GM19043 (cell line): Measurements from ENCODE around the gene HYAL1.
"Not testable (repeated sequence)": the region's sequence is repeated elsewhere in the genome, so short reads cannot be mapped to it uniquely, and the experiment has no call there.

Experiments used
- ATAC-seq: cut with Tn5 transposase; IDR thresholded peaks from one replicate; pipeline ENCODE4 v1.9.1; 2021; ENCODE audit warnings: low read depth; ENCODE audit not compliant: unreplicated experiment

HYAL1 gene

GRCh38 chr3:50319894-50320625, 16.7 kb upstream of the HYAL1 start:
- no peak for ATAC-seq

DNA sequence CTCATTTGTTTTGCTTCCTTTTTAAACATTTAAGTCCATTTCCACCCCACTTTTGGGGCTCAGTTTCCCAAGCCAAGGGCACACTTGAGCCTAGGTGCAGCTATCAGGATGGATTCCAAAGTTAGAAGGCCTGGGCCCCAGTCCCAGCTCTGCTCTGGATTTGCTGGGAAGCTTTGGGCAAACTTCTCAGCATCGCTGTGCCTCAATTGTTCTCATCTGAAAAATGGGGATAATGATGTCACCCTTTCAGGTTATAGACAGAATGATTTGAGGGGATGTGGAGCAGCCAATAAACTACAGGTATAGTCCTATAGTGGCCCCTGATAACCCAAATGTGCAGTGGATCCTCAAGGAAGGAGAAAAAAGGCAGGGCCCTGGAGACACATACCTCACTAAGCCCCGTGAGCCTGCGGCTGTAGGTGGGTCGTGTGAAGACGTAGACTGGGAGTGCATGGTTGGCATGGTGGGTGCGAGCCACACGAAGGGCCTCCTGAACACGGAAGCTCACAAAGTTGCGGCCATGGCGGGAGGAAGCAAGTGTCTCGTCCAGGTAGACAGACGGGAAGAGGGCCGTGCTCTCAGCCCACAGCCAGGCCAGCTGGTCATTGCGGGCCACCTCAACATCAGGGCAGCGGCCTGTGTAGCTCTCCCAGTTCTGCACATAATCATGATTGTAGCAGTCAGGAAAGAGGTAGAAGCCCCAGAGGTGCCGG, 16.0 kb upstream of the HYAL1 start:
- no peak for ATAC-seq

DNA sequence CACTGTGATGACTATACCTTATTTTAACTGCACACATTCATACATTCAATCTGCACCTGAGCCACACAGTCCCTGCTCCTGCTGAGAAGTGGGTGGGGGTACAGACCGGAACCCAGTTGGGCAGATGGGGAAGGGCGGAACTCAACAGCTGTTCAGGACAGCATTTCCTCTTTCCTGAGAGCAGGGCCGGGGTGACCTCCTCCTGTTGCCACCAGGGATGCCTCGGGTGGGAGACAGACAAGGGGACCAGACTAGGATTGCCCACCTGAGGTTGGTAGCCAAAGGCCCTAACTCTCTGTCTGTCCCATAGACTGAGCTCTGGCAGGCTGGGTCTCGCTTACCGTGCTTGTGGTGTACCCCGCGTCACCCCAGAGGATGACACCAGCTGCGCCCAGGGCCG, 15.2 kb upstream of the HYAL1 start:
- no peak for ATAC-seq

GRCh38 chr3:50318163-50318562, 14.8 kb upstream of the HYAL1 start:
- ATAC-seq = no peak

GRCh38 chr3:50317300-50317699, 13.9 kb upstream of the HYAL1 start:
- no peak for ATAC-seq

DNA sequence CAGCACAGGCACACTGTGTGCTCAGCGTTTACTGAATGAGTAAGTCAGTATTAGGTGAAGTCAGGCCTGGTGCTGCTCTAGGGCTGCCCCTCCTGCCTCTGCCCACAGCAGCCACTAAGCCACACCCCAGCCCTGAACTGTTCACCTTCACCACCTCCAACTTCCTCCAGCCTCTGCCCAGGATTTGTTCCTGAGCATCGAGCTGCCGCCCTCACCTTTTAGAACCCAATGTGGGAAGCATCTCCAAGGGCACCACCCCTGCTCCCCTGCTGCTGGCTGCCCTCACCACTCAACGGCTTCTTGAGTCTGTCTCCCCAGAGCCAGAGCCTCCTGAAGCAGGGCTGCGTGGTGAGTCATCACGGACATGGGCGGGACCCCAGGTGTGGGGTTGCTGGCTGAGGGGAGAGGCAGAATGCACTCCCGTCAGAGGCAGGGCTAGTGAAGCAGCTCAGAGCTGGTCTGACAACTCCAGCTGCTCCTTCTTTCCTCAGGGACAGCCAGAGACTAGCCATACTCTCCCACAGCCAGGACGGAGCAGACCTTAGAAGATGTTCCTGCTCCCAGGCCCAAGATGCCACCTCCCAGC, 13.4 kb upstream of the HYAL1 start:
- ATAC-seq = no peak

GRCh38 chr3:50314816-50315215, 11.4 kb upstream of the HYAL1 start:
- no peak for ATAC-seq

GRCh38 chr3:50314342-50314741, 11.0 kb upstream of the HYAL1 start:
- ATAC-seq = no peak

DNA sequence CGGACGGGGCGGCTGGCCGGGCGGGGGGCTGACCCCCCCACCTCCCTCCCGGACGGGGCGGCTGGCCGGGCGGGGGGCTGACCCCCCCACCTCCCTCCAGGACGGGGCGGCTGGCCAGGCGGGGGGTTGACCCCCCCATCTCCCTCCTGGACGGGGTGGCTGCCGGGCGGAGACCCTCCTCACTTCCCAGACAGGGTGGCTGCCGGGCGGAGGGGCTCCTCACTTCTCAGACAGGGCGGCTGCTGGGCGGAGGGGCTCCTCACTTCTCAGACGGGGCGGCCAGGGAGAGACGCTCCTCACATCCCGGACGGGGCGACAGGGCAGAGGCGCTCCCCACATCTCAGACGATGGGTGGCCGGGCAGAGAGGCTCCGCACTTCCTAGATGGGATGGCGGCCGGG, 8.7 kb upstream of the HYAL1 start:
- ATAC-seq = not testable (repeated sequence)

DNA sequence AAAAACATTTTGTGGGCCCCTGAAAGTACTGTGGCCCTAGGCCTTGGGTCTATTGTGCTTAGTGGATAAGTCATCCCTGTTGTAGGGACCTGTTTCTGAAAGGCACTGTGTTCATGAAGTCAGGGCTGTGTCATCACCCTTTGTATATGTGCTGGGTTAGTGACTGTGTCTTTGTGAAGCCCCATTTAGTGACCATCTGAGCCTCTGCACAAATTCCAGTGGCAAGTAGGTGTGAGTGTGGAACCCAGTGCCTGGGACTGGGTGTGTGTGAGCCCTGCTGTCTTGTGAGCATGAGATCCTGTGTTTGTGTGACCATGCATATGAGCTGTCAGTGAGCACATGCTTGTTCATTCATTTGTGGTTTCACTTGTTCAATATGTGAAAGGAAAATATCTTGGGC, 1.2 kb upstream of the HYAL1 start:
- no peak for ATAC-seq

DNA sequence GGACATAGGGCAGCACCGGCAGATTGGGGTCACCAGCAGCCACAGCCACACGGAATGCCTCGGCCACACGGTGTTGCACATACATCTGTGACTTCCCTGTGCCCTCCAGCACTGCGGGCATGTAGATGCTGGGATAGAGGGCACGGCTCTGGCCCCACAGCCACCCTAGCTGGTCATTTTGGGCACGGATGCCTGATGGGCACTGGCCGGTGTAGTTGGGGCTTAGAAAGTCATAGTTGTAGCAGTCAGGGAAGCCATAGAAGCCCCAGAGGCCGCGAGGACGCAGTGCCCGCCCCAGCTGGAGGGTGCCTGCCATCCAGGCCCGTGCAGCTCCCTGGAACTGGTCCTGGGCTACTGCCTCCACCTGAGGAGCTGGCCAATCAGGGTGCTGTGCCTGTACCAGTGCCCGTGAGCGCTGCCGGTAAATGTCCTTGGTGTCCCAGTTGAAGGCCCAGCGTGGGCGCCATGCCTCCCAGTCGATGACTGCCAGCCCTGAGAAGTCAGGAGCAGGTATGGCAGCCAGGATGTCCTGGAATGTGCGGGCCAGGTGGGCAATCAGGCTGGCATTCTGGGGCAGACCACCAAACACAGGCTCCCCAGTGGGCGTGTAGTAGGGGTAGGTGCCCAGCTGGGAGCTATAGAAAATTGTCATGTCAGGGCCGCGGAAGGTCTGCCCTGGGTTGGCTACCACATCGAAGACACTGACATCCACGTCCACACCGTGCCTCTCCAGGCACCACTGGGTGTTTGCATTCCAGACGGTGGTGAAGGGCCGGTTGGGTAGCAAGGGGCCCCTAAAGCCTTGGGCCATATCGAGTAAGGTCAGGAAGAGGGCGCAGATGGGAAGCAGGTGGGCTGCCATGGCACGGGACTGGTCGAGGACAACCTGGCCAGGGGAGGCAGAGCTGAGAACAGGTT, 1.0 kb downstream of the HYAL1 start:
- ATAC-seq = no peak

GRCh38 chr3:50300681-50301254, 2.6 kb downstream of the HYAL1 start:
- ATAC-seq = no peak

GRCh38 chr3:50299929-50300680, 3.3 kb downstream of the HYAL1 start:
- no peak for ATAC-seq

GRCh38 chr3:50299638-50299928, 3.8 kb downstream of the HYAL1 start:
- no peak for ATAC-seq

GRCh38 chr3:50298836-50299637, 4.3 kb downstream of the HYAL1 start, which contains the start of the genes HYAL3 and NAA80:
HYAL3 (minus strand) TSS chr3:50299405; CDS start chr3:50295602, 3,803 bp downstream.
NAA80 (minus strand) TSS chr3:50299405; CDS start chr3:50297463, 1,942 bp downstream.
- peak; percentile 84 for ATAC-seq

DNA sequence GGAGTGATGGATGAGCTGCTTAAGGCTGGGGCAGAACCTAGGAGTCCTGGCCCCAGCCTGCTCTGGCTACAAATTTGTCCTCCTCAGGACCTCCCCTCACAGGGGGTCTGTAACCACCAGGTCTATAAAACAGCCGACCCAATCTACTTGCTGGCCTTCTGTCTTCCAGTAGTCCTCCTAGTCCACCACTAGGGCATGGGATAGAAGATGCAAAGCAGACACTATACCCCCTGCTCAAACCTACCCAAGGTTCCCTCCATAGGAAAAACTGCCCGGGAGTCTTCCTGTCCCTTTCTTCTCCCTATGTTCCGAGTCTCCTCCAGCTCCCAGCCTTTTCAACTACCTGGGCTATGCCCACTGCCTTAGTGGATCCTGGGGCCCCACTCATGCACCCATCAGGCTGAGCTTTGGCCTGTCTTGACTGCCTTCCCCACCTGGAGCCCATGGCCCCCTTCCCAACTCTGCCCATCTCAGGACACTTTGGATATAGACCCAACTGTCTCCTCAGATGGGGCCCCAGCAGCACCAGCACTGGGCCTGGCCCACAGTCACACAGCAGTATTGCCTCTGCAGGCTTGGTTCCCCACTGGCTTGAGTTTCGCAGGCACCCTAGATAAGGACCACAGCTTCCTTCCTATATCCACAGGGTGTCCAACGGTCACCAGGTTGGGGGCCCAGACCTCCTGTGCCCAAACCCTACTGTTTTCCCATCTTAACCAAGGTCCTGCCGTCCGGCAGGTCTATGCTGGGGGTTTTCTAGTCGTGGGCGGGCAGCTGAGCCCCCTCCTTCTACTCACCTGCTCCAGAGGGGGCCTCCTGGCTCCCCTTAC, 5.3 kb downstream of the HYAL1 start:
- ATAC-seq = no peak

GRCh38 chr3:50297384-50297775, 6.0 kb downstream of the HYAL1 start:
- ATAC-seq = no peak

- no peak for ATAC-seq
These were observed 6.5 kb downstream of the HYAL1 start for GRCh38 chr3:50296721-50297383.
